Measurements from ENCODE around the gene ZNF860. TPM values are rescaled to one million over a fixed set of nuclear protein-coding genes. Genes with fewer than 3 reads are reported as not detected.

ZNF860 gene
- total and polyA plus RNA-seq, 2 of the 4 experiments (the other 2 are of a cell fraction) = 0.18 to 0.26 TPM

DNA sequence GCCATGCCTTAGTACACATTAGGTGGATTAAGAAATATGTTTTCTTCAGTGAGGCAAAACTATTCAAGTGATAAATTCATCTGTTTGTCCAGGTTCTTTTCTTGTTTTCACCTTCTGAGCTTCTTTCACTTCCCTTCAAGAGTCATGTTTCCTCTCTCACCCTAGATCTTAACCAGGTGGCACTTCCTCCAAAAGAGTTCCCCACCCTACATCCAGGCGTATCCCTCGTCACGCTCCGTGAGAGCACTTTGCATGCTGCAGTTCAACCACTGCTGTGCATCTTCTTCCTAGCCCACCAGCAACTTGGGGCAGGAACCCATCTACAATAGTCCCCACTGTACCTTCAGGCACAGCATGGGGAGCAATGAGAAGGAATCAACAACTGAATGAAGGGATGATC, 29.3 kb upstream of the ZNF860 start:
- no CpG with 5 or more reads among the region's 4 CpGs for WGBS, 2 experiments (ENCODE audit: extremely low coverage in 2 of 2, insufficient read length in 1 of 2)
- ChIA-PET CTCF (no interaction called here), POLR2A (ENCODE audit: unreplicated experiment) (no interaction called here)
- Histone ChIP-seq H3K4me3 (ENCODE audit: insufficient read depth, low read depth, low read length) (no peak overlapping the region), H3K9ac (ENCODE audit: low read depth, low read length) (no peak overlapping the region), H3K9me3 (ENCODE audit: control insufficient read depth, insufficient read depth, low read length) (peaks cover 9% of the 10 kb centered on the region), H3K4ac (ENCODE audit: low read depth, low read length) (no peak overlapping the region), H4K91ac (ENCODE audit: insufficient read depth, low read depth, low read length) (no peak overlapping the region), H3K56ac (ENCODE audit: extremely low read depth, insufficient read depth, low read length) (no peak overlapping the region), H3K23ac (ENCODE audit: low read depth, low read length) (no peak overlapping the region), H3K36me3 (ENCODE audit: control insufficient read depth, insufficient read depth, low read length) (no peaks in the 10 kb centered on the region), H3K9me1 (ENCODE audit: insufficient read depth, low read length) (no peaks in the 10 kb centered on the region), H2AK9ac (replicated peaks; ENCODE audit: low read depth, low read length, poor library complexity) (no peak overlapping the region), H2BK120ac (ENCODE audit: low read depth, low read length) (no peak overlapping the region), H2AK5ac (ENCODE audit: low read depth, low read length) (no peak overlapping the region), H3K27me3 (ENCODE audit: control insufficient read depth, insufficient read depth, low read length) (no peaks in the 10 kb centered on the region), H3K14ac (replicated peaks; ENCODE audit: low read depth, low read length) (no peak overlapping the region), H3K4me1 (ENCODE audit: control insufficient read depth, insufficient read depth, low read length) (no peaks in the 10 kb centered on the region), H2BK5ac (ENCODE audit: low read depth, low read length, poor library complexity, severe bottlenecking) (no peak overlapping the region), H3K18ac (ENCODE audit: low read depth, low read length) (no peak overlapping the region), H3K4me2 (ENCODE audit: low read depth, low read length) (no peak overlapping the region), H4K8ac (ENCODE audit: low read depth in 2 of 2, low read length in 2 of 2) (no peak overlapping the region), H2BK20ac (ENCODE audit: low read depth, low read length) (no peak overlapping the region), H2AFZ (replicated peaks; ENCODE audit: low read length, poor library complexity) (no peak overlapping the region), H4K5ac (ENCODE audit: low read depth, low read length) (no peak overlapping the region), H3K79me1 (ENCODE audit: low read depth in 1 of 2, low read length in 2 of 2) (no peaks in the 10 kb centered on the region; a peak in 2 of 4 replicates), H4K20me1 (ENCODE audit: insufficient read depth, low read length) (no peaks in the 10 kb centered on the region), H3K27ac (ENCODE audit: insufficient read depth, low read length) (no peak overlapping the region), H2BK15ac (ENCODE audit: low read depth, low read length) (no peak overlapping the region)
- BruUV-seq (replicated peaks) = no TSS peak
- DNase-seq = no peak
- dilution Hi-C loops (cut with HindIII; ENCODE audit: low sequenced_read_pairs, unreplicated experiment) = no loop called here
- intact Hi-C loops (cut with micrococcal nuclease) = no loop called here
- no peak for ATAC-seq (ENCODE audit: low read depth)
- in situ Hi-C loops (cut with MboI; ENCODE audit: low sequenced_read_pairs) = no loop called here
- TF ChIP-seq MXI1 (IDR thresholded peaks at IDR 0.05; ENCODE audit: borderline replicate concordance, low read depth, low read length) (no peak), RAD21 (IDR thresholded peaks at IDR 0.05; ENCODE audit: low read length) (no peak), MAZ (IDR thresholded peaks at IDR 0.05; ENCODE audit: borderline replicate concordance, low read depth, low read length) (no peak), MAFK (IDR thresholded peaks at IDR 0.05; ENCODE audit: low read depth, low read length) (no peak), CHD1 (IDR thresholded peaks at IDR 0.05; ENCODE audit: low read depth, low read length) (no peak), RFX5 (IDR thresholded peaks at IDR 0.05; ENCODE audit: low read depth, low read length) (no peak), FOS (IDR thresholded peaks at IDR 0.05; ENCODE audit: low read depth, low read length) (no peak), CEBPB (IDR thresholded peaks at IDR 0.05; ENCODE audit: low read depth, low read length) (no peak), NFE2L2 (IDR thresholded peaks at IDR 0.05; ENCODE audit: low read depth, low read length) (no peak), POLR2A (IDR thresholded peaks at IDR 0.05; ENCODE audit: low read depth, low read length) (no peak), SMC3 (IDR thresholded peaks at IDR 0.05; ENCODE audit: low read depth, low read length) (no peak), RCOR1 (IDR thresholded peaks at IDR 0.05; ENCODE audit: insufficient replicate concordance, low read length) (no peak), BHLHE40 (IDR thresholded peaks at IDR 0.05; ENCODE audit: low read depth, low read length) (no peak)
- TF ChIP-seq, protein P1, sequence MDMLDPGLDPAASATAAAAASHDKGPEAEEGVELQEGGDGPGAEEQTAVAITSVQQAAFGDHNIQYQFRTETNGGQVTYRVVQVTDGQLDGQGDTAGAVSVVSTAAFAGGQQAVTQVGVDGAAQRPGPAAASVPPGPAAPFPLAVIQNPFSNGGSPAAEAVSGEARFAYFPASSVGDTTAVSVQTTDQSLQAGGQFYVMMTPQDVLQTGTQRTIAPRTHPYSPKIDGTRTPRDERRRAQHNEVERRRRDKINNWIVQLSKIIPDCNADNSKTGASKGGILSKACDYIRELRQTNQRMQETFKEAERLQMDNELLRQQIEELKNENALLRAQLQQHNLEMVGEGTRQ (IDR thresholded peaks at IDR 0.05; ENCODE audit: low read depth, low read length) = no peak
- TF ChIP-seq, protein P2, sequence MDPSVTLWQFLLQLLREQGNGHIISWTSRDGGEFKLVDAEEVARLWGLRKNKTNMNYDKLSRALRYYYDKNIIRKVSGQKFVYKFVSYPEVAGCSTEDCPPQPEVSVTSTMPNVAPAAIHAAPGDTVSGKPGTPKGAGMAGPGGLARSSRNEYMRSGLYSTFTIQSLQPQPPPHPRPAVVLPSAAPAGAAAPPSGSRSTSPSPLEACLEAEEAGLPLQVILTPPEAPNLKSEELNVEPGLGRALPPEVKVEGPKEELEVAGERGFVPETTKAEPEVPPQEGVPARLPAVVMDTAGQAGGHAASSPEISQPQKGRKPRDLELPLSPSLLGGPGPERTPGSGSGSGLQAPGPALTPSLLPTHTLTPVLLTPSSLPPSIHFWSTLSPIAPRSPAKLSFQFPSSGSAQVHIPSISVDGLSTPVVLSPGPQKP (IDR thresholded peaks at IDR 0.05; ENCODE audit: borderline replicate concordance, low read depth, low read length) = no peak
- TF ChIP-seq, protein P3, sequence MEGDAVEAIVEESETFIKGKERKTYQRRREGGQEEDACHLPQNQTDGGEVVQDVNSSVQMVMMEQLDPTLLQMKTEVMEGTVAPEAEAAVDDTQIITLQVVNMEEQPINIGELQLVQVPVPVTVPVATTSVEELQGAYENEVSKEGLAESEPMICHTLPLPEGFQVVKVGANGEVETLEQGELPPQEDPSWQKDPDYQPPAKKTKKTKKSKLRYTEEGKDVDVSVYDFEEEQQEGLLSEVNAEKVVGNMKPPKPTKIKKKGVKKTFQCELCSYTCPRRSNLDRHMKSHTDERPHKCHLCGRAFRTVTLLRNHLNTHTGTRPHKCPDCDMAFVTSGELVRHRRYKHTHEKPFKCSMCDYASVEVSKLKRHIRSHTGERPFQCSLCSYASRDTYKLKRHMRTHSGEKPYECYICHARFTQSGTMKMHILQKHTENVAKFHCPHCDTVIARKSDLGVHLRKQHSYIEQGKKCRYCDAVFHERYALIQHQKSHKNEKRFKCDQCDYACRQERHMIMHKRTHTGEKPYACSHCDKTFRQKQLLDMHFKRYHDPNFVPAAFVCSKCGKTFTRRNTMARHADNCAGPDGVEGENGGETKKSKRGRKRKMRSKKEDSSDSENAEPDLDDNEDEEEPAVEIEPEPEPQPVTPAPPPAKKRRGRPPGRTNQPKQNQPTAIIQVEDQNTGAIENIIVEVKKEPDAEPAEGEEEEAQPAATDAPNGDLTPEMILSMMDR (conservative IDR thresholded peaks at IDR 0.05; ENCODE audit: low read depth, low read length) = no peak

Data from IMR-90 (cell line).